ENCODE results near the gene AUTS2. TPM values are rescaled to one million over a fixed set of nuclear protein-coding genes. Genes with fewer than 3 reads are reported as not detected.
A peak's percentile ranks its signal among the peaks of the same experiment; 100 is the strongest.

Gene AUTS2
- total and polyA plus RNA-seq, 2 of the 8 experiments (the other 6 are each of a cell fraction or from before 2014, with no cell fraction given) = 25.9 to 101 TPM

DNA sequence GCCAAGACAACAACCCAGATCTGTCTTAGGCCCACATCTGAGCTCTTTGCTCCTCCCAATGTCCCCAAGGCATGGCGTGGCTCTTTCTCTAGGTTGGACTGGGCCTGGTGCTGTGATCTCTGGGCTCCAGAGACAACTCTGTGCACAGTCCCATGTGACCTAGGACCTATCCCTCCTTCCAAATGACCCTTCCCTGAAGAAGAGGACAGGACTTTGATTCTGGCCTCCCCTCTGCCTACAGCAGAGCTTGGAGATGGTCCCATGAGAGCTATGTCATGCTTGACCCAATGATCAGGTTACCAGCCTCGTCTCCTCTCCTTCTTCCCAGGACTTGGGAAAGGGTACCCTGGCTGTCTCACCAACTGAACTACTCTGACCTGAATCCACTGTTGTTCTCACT is 1237.4 kb downstream of the AUTS2 start:
- peak overlapping the region; percentile 79 for H3K27ac ChIP-seq (ENCODE audit: low read depth, low read length)
- peaks cover 0 to 10% (median 0%) of the 10 kb centered on the region in 4 experiments; a peak in 2 of 8 replicates for H3K36me3 ChIP-seq (ENCODE audit: control insufficient read depth in 2 of 4, insufficient read depth in 4 of 4, low read length in 3 of 4)
- H2AK5ac ChIP-seq (ENCODE audit: low read depth, low read length) = peak overlapping the region; percentile 91
- FAIRE-seq = no peak
- H4K8ac ChIP-seq (ENCODE audit: extremely low read depth, insufficient read depth, low read length) = no peak overlapping the region; the same call in 1 of the 2 replicates
- H3K4me3 ChIP-seq (ENCODE audit: extremely low read depth in 1 of 4, insufficient read depth in 2 of 4, low read depth in 3 of 4, low read length in 4 of 4) = no peak overlapping the region
- H2BK15ac ChIP-seq (ENCODE audit: low read length) = no peak overlapping the region
- peak overlapping the region; percentile 99 for H2BK5ac ChIP-seq (ENCODE audit: low read depth, low read length)
- peak overlapping the region; percentile 98 for H3K4ac ChIP-seq (replicated peaks; ENCODE audit: insufficient read length, low read depth, low read length)
- CTCF ChIA-PET (ENCODE audit: partially characterized antibody) = interaction anchor here (1.0 kb wide), 1 partner anchor 898 kb away, joined by 3 read pairs; no protein-coding TSS in a partner anchor
- peak overlapping the region; percentile 74 for H2BK20ac ChIP-seq (ENCODE audit: low read length)
- no peak overlapping the region for H4K5ac ChIP-seq (ENCODE audit: insufficient read length, low read depth, low read length)
- H3K4me2 ChIP-seq (ENCODE audit: insufficient read depth in 1 of 2, low read depth in 2 of 2, low read length in 2 of 2) = no peak overlapping the region
- H2BK120ac ChIP-seq (replicated peaks; ENCODE audit: low read depth, low read length) = peak overlapping the region; percentile 91
- no peaks in the 10 kb centered on the region; a peak in 1 of 7 replicates for H3K4me1 ChIP-seq (replicated peaks in 1 of 4; ENCODE audit: control insufficient read depth in 3 of 4, insufficient read depth in 4 of 4, low read length in 3 of 4)
- H3K23ac ChIP-seq (ENCODE audit: insufficient read length) = no peak overlapping the region
- H3K56ac ChIP-seq (replicated peaks; ENCODE audit: insufficient read length, low read depth, low read length) = no peak overlapping the region
- no peaks in the 10 kb centered on the region for H3K27me3 ChIP-seq (replicated peaks in 1 of 4; ENCODE audit: control insufficient read depth in 3 of 4, extremely low read depth in 1 of 4, insufficient read depth in 3 of 4, low read length in 3 of 4)
- H4K91ac ChIP-seq (replicated peaks; ENCODE audit: insufficient read length, low read length) = peak overlapping the region; percentile 93
- POLR2A ChIA-PET (ENCODE audit: partially characterized antibody) = interaction anchor here (1.0 to 1.2 kb wide), 3 partner anchors 14 to 302 kb away, joined by 3 to 5 read pairs (median 4); no protein-coding TSS in a partner anchor
- no peak overlapping the region for H2AFZ ChIP-seq (ENCODE audit: low read length)
- no peak overlapping the region for H3K14ac ChIP-seq (ENCODE audit: insufficient read length)
- peak overlapping the region; percentile 91 for H3K18ac ChIP-seq (ENCODE audit: extremely low read depth, low read length)
- WGBS, 2 experiments (ENCODE audit: extremely low coverage in 1 of 2, insufficient coverage in 1 of 2, insufficient read length in 1 of 2, insufficient replicate concordance in 2 of 2, low coverage in 1 of 2, low lambda C conversion rate in 2 of 2, missing lambda C conversion rate in 1 of 2) = 68% methylated on average over 2 of the region's 2 CpGs; no CpG with 5 or more reads in 1 of the 2 experiments
- H4K20me1 ChIP-seq (replicated peaks in 1 of 2; ENCODE audit: control insufficient read depth in 1 of 2, insufficient read depth in 2 of 2, low read length in 2 of 2) = no peaks in the 10 kb centered on the region
- DNase-seq (ENCODE audit: low read depth in 1 of 2, low spot score in 2 of 2) = no peak
- H2BK12ac ChIP-seq (ENCODE audit: low read depth, low read length) = peak overlapping the region; percentile 93
- no peaks in the 10 kb centered on the region for H3K79me2 ChIP-seq (ENCODE audit: control insufficient read depth in 1 of 2, insufficient read depth in 2 of 2, low read length in 2 of 2)
- no peaks in the 10 kb centered on the region for H3K79me1 ChIP-seq (ENCODE audit: low read depth, low read length)
- H3K9me3 ChIP-seq (ENCODE audit: insufficient read depth in 2 of 2, low read depth in 1 of 2, low read length in 1 of 2) = peaks cover 11 to 13% of the 10 kb centered on the region in 2 experiments
- no peak overlapping the region for H3K9ac ChIP-seq (replicated peaks in 1 of 4; ENCODE audit: extremely low read depth in 1 of 4, low read depth in 3 of 4, low read length in 3 of 4)
- no peaks in the 10 kb centered on the region for H3K23me2 ChIP-seq (ENCODE audit: low read depth, low read length)
- no peak for TF ChIP-seq ZNF274 (IDR thresholded peaks at IDR 0.05; ENCODE audit: borderline replicate concordance, extremely low read depth, low read length)
- no peak for TF ChIP-seq POLR2A (IDR thresholded peaks at IDR 0.05; ENCODE audit: control extremely low read depth in 1 of 2, low read depth in 2 of 2, low read length in 2 of 2)
- TF ChIP-seq, protein P1, sequence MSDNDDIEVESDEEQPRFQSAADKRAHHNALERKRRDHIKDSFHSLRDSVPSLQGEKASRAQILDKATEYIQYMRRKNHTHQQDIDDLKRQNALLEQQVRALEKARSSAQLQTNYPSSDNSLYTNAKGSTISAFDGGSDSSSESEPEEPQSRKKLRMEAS (IDR thresholded peaks at IDR 0.05) = no peak
- no peak for TF ChIP-seq CBX5 (IDR thresholded peaks at IDR 0.05; ENCODE audit: low read depth, low read length)
- no peak for TF ChIP-seq TAF7 (optimal IDR thresholded peaks at IDR 0.05; ENCODE audit: borderline replicate concordance, low read depth, low read length)
- TF ChIP-seq POLR2AphosphoS5 (IDR thresholded peaks at IDR 0.05; ENCODE audit: low read depth, low read length) = no peak
- TF ChIP-seq GTF2F1 (IDR thresholded peaks at IDR 0.05; ENCODE audit: borderline replicate concordance, low read depth, low read length) = no peak
- TF ChIP-seq EP300 (IDR thresholded peaks at IDR 0.05; ENCODE audit: borderline replicate concordance in 1 of 2, low read depth in 2 of 2, low read length in 2 of 2) = no peak
- no peak for TF ChIP-seq POU5F1 (IDR thresholded peaks at IDR 0.05; ENCODE audit: low read depth, low read length)
- TF ChIP-seq MAFK (IDR thresholded peaks at IDR 0.05; ENCODE audit: low read depth, low read length) = no peak
- TF ChIP-seq RAD21 (IDR thresholded peaks at IDR 0.05 in 1 of 2, conservative IDR thresholded peaks at IDR 0.05 in 1 of 2; ENCODE audit: low read depth in 2 of 2, low read length in 2 of 2) = no peak
- no peak for TF ChIP-seq EZH2 (IDR thresholded peaks at IDR 0.05; ENCODE audit: low read depth, low read length, severe bottlenecking)
- TF ChIP-seq TBP (IDR thresholded peaks at IDR 0.05; ENCODE audit: low read depth, low read length) = no peak
